Tibial nerve (tissue), 3 donors: ENCODE results near the gene BCAS3.
"Not testable (repeated sequence)": the region's sequence is repeated elsewhere in the genome, so short reads cannot be mapped to it uniquely, and the experiment has no call there.

Experiments used
- CTCF ChIP-seq, 5 experiments: fragments of 200-600 bp in 3 of 5; fragments of 450-650 bp in 2 of 5; sonication (generic) in 3 of 5; IDR thresholded peaks; one replicate each; pipeline ENCODE4 v1.5.1; 2016 to 2019; ENCODE audit warnings: antibody characterized with exemption in 5 of 5, mild to moderate bottlenecking in 3 of 5, moderate library complexity in 2 of 5
- POLR2A ChIP-seq, 2 donors: fragments of 450-650 bp; IDR thresholded peaks; one replicate each; pipeline ENCODE4 v1.6.1; 2017; ENCODE audit warnings: antibody characterized with exemption in 2 of 2, mild to moderate bottlenecking in 2 of 2, moderate library complexity in 2 of 2

- TF ChIP-seq CTCF, POLR2A (IDR thresholded peaks at IDR 0.05): not testable (repeated sequence)
These were observed 679.4 kb downstream of the BCAS3 start for GRCh38 chr17:61357061-61357460.
